Ovary (tissue), 3 donors: ENCODE data around the gene CCNB2.

Source experiments
- CTCF ChIP-seq, 3 donors: fragments of 450-650 bp in 2 of 3; fragments of 200-600 bp in 1 of 3; IDR thresholded peaks; one replicate each; pipeline versions ENCODE4 v1.5.1 to v1.8.0; 2016 to 2022; ENCODE audit warnings: antibody characterized with exemption in 3 of 3, mild to moderate bottlenecking in 1 of 3
- EP300 ChIP-seq: sonication (generic); formaldehyde crosslinking; IDR thresholded peaks from one replicate; pipeline ENCODE4 v1.6.1; 2017; ENCODE audit warnings: antibody characterized with exemption
- POLR2A ChIP-seq: fragments of 450-650 bp; IDR thresholded peaks from one replicate; pipeline ENCODE4 v1.6.1; 2017; ENCODE audit warnings: antibody characterized with exemption, mild to moderate bottlenecking, moderate library complexity
- donor health status: DM: no; HTN: no; CAD: no.

GRCh38 chr15:59104602-59104911 lies 389 bp upstream of the CCNB2 start:
- TF ChIP-seq CTCF (IDR thresholded peaks at IDR 0.05): no peak
- TF ChIP-seq POLR2A: no peak
- no peak for TF ChIP-seq EP300
